Right lobe of liver (tissue), 6 donors: Measurements from ENCODE around the gene ANKRD66. TPM values are rescaled to one million over a fixed set of nuclear protein-coding genes. Genes with fewer than 3 reads are reported as not detected.
A peak's percentile ranks its signal among the peaks of the same experiment; 100 is the strongest.
"Not testable (repeated sequence)": the region's sequence is repeated elsewhere in the genome, so short reads cannot be mapped to it uniquely, and the experiment has no call there.

Source experiments
- ATAC-seq, 4 donors: fragments of 200-7000 bp; cut with Tn5 transposase; one replicate each; pipeline ENCODE4 v1.9.1; 2020; ENCODE audit warnings: mild to moderate bottlenecking in 4 of 4, moderate library complexity in 4 of 4
- DNase-seq, 3 donors: peaks; one replicate each; pipeline ENCODE4 v3.0.0-alpha.2; 2020
- H3K27ac ChIP-seq, 3 donors: fragments of 200-600 bp; one replicate each; pipeline ENCODE4 v1.8.0; 2022
- H3K27me3 ChIP-seq, 2 donors: fragments of 200-600 bp; one replicate each; pipeline ENCODE4 v1.8.0; 2022
- H3K36me3 ChIP-seq, 4 donors: fragments of 200-600 bp; sonication (generic) in 1 of 4; one replicate each; pipeline versions ENCODE4 v1.5.1 to v1.8.0; 2017 to 2022; ENCODE audit warnings: control low read depth in 1 of 4
- H3K4me1 ChIP-seq, 4 donors: fragments of 200-600 bp; sonication (generic) in 1 of 4; one replicate each; pipeline versions ENCODE4 v1.5.1 to v1.8.0; 2017 to 2022; ENCODE audit warnings: control low read depth in 1 of 4
- H3K4me3 ChIP-seq, 3 donors: fragments of 200-600 bp; one replicate each; pipeline ENCODE4 v1.8.0; 2022
- H3K9me3 ChIP-seq, 4 donors: fragments of 200-600 bp; sonication (generic) in 1 of 4; one replicate each; pipeline versions ENCODE4 v1.5.1 to v1.8.0; 2017 to 2022; ENCODE audit warnings: control low read depth in 1 of 4
- CTCF ChIP-seq, 4 donors: fragments of 200-600 bp in 3 of 4; fragments of 450-650 bp in 1 of 4; IDR thresholded peaks; one replicate each; pipeline versions ENCODE4 v1.5.1 to v1.8.0; 2016 to 2022; ENCODE audit warnings: antibody characterized with exemption in 4 of 4, mild to moderate bottlenecking in 2 of 4
- POLR2A ChIP-seq: fragments of 450-650 bp; IDR thresholded peaks from one replicate; pipeline ENCODE4 v1.6.1; 2017; ENCODE audit warnings: antibody characterized with exemption, mild to moderate bottlenecking
- WGBS: methylation state at CpG from one replicate; pipeline ENCODE4 v1.1.6; 2018; ENCODE audit warnings: low coverage, low lambda C conversion rate; ENCODE audit not compliant: insufficient coverage; ENCODE audit errors: missing lambda C conversion rate; 5-methylcytosine and 5-hydroxymethylcytosine counted together
- intact Hi-C, 2 donors: fragments of 100-400 bp; cut with DNase I; formaldehyde crosslinking; loops; one replicate each; pipeline versions ENCODE4 v1.11.2 to v1.14.1; 2022
- total RNA-seq, 6 experiments: library from RNA; depleted of rRNA in 2 of 6; stranded (reverse); fragments of >200 nt in 2 of 6; fragmentation: NEBNext Ultra II Directional in 3 of 6; extraction: Animal tissue kit (Norgen Biotek cat#: 25700) in 3 of 6; gene quantifications; one replicate each; pipeline versions ENCODE4 v1.1.0 to v1.2.4, GENCODE V29; 2016 to 2023
- donor health status: DM: no; HTN: yes; CAD: no.
- donor health status: DM: no; HTN: no; CAD: no.
- donor health status: DM: no; HTN: no; CAD: no.
- donor health status: DM: no; HTN: yes; CAD: no.
- donor health status: DM: no; HTN: yes; CAD: no.

ANKRD66 gene
- total RNA-seq, 6 experiments from 2014 or later = not detected

- H3K27me3 ChIP-seq = peaks cover 0 to 10% of the 10 kb centered on the region in 2 donors
- H3K27ac ChIP-seq = no peak overlapping the region
- ATAC-seq (no peak), DNase-seq (no peak)
- H3K4me1 ChIP-seq = peaks cover 0 to 14% (median 4%) of the 10 kb centered on the region in 4 donors
- intact Hi-C loops = no loop called here
- TF ChIP-seq POLR2A (no peak), CTCF (IDR thresholded peaks at IDR 0.05) (no peak)
- H3K4me3 ChIP-seq = no peak overlapping the region
- no peaks in the 10 kb centered on the region for H3K36me3 ChIP-seq
- no peaks in the 10 kb centered on the region for H3K9me3 ChIP-seq
Measured at GRCh38 chr6:46736906-46737305, 9.8 kb upstream of the ANKRD66 start.

- H3K27ac ChIP-seq = no peak overlapping the region
- TF ChIP-seq POLR2A (no peak), CTCF (IDR thresholded peaks at IDR 0.05) (no peak)
- no peaks in the 10 kb centered on the region for H3K27me3 ChIP-seq
- H3K36me3 ChIP-seq = no peaks in the 10 kb centered on the region
- 71% methylated on average over 1 of the region's 2 CpGs for WGBS
- ATAC-seq (peak in 1 of 4 donors; percentile 76), DNase-seq (no peak)
- H3K4me1 ChIP-seq = peaks cover 0 to 5% (median 0%) of the 10 kb centered on the region in 4 donors
- H3K4me3 ChIP-seq = no peak overlapping the region
- intact Hi-C loops = no loop called here
- no peaks in the 10 kb centered on the region for H3K9me3 ChIP-seq
Measured at GRCh38 chr6:46741482-46741881, 5.3 kb upstream of the ANKRD66 start.

GRCh38 chr6:46741910-46742309 is 4.8 kb upstream of the ANKRD66 start:
- Histone ChIP-seq H3K4me1 (peaks cover 0 to 5% (median 0%) of the 10 kb centered on the region in 4 donors), H3K27ac (no peak overlapping the region), H3K27me3 (no peaks in the 10 kb centered on the region), H3K36me3 (no peaks in the 10 kb centered on the region), H3K4me3 (no peak overlapping the region), H3K9me3 (no peaks in the 10 kb centered on the region)
- DNase-seq (no peak), ATAC-seq (no peak)
- intact Hi-C loops = no loop called here
- 98% methylated on average over 4 of the region's 4 CpGs for WGBS
- TF ChIP-seq CTCF (IDR thresholded peaks at IDR 0.05) = no peak
- TF ChIP-seq POLR2A = no peak

- peaks cover 0 to 5% (median 0%) of the 10 kb centered on the region in 4 donors for H3K4me1 ChIP-seq
- 43% methylated on average over 1 of the region's 1 CpG for WGBS
- H3K4me3 ChIP-seq = no peak overlapping the region
- no peaks in the 10 kb centered on the region for H3K9me3 ChIP-seq
- no peak for TF ChIP-seq POLR2A
- no peak for TF ChIP-seq CTCF (IDR thresholded peaks at IDR 0.05)
- H3K27me3 ChIP-seq = no peaks in the 10 kb centered on the region
- peak in 1 of 4 donors; percentile 71 for ATAC-seq
- no peak overlapping the region for H3K27ac ChIP-seq
- intact Hi-C loops = no loop called here
- no peaks in the 10 kb centered on the region for H3K36me3 ChIP-seq
- no peak for DNase-seq
Measured at GRCh38 chr6:46743425-46744158, 3.1 kb upstream of the ANKRD66 start.

- H3K27ac ChIP-seq, H3K36me3 ChIP-seq, H3K27me3 ChIP-seq, H3K4me3 ChIP-seq, intact Hi-C loops, H3K9me3 ChIP-seq, DNase-seq, H3K4me1 ChIP-seq, ATAC-seq: not testable (repeated sequence)
- WGBS = 69% methylated on average over 3 of the region's 3 CpGs
Measured at GRCh38 chr6:46744159-46744725, 2.5 kb upstream of the ANKRD66 start.
